ENCODE measurements around the gene ZNF99.
"Not testable (repeated sequence)": the region's sequence is repeated elsewhere in the genome, so short reads cannot be mapped to it uniquely, and the experiment has no call there.

Gene ZNF99

GRCh38 chr19:22783651-22784410 is at the start of gene ZNF99:
Gene ZNF99 (minus strand): TSS chr19:22784151. CDS start chr19:22784016, 135 bp downstream.
- DNase-seq (ENCODE audit: extremely low read depth in 1 of 2, low read depth in 1 of 2), result no peak

DNA sequence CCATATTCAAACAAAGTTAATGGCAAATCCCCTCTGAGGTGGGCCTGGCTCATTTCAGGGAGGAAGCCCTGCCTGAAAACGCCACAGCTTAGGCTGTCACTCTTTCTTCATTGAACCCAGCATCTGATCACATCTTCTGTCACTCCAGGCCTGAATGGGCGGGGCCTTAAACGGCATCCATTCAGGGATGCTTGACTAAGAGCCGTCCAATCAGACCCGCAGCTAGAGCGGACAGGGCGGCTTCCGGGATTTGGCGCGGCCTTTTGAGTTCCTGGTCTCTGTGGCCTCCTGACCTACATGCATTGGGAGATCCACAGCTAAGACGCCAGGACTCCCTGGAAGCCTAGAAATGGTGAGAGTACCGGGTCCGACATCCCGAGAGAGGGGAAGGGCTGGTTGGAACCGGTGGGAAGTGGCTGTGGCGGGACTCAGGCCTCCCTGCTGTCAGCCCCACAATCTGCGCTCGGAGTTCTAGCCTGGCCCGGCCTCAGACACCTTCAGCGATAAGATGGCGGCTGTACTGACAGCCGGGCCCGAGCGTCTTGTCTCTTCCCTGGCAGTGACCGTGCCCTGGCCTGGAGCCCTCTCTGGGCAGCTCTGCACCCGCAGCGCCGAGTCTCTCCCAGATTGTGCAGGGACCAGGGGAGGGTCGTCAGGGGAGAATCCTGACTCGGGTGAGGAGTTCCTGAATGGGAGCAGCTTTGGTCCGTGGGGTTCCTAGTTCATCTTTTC is 48.2 kb upstream of the ZNF99 start, which contains the start of gene ZNF723:
TSS of gene ZNF723 (plus strand) at position 261 of the 732 bp plus-strand sequence. CDS start at position 350, 89 bp downstream.
- DNase-seq (ENCODE audit: extremely low read depth in 1 of 2, low read depth in 1 of 2), result no peak

DNA sequence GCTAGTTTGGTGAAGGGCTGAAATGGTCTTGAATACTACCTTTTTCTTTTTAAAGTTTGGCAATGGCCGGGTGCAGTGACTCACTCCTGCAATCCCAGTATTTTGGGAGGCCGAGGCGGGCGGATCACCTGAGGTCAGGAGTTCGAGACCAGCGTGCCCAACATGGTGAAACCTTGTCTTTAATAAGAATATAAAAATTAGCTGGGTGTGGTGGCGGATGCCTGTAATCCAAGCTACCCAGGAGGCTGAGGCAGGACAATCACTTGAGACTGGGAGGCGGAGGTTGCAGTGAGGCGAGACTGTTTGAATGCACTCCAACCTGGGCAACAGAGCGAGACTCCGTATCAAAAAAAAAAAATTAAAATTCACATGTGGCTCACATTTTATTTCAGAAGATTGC is 47.3 kb upstream of the ZNF99 start:
- DNase-seq (ENCODE audit: extremely low read depth in 1 of 2, low read depth in 1 of 2), result no peak

- no peak for DNase-seq (ENCODE audit: extremely low read depth in 1 of 2, low read depth in 1 of 2)
These were observed 30.2 kb upstream of the ZNF99 start for GRCh38 chr19:22814124-22814523.

DNA sequence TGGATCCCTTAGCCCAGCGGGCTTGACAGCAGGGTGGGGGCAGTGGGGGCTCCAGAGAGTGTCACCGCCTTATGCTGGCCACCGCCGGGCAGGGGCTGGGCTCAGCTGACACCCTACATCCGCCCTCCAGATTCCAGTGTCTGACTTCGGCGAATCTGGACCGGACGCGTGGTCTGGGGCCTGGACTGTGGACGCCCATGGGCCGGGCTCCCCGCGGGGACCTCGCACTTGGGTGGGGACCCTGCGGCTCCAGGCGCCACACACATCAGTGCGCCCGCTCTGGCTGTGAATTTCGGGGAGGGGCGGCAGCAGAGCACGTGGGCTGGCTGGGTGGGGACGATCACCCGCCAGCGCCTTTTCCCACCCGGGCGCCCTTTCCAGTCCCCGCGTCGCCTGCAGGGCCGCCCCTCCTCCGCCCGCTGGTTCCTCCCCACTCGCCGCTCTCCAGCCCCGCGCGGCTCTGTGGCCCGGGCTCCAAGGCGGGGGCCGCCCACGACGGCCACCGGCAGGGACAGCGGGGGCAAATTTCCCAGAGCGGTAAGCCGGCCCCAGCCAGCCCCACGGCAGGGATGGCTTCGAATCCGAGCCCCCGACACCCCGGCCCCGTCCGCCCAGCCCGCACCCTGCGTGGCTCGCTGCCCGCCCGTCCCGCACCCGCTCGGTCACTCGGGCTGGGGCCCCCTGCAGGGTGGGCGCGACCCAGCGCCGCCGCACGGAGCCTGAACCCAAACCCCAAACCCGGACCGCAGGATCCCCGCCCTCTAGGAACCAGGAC is 23.3 kb upstream of the ZNF99 start:
- DNase-seq (ENCODE audit: extremely low read depth in 1 of 2, low read depth in 1 of 2), result no peak

GRCh38 chr19:22806418-22806817 is 22.5 kb upstream of the ZNF99 start:
- no peak for DNase-seq (ENCODE audit: extremely low read depth in 1 of 2, low read depth in 1 of 2)

DNA sequence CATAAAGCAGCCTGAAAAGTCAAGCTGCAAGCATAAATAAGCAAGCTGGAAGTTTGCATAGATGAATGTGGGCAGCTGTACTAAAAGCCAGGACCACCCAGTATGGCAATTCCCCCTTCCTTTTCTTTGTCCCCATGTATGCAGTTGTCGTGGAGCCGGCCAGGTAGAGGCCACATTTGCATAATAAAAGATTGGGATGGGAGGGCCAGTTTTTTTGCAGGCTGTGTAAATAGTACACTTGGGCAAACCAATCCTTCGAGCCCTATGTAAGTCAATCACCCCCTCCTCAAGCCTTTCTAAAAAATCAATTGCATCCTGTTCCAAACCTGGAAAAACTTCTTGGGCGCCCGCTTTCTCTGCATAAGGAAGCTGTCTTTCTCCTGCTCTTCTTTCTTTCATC is 13.1 kb upstream of the ZNF99 start:
- no peak for DNase-seq (ENCODE audit: extremely low read depth in 1 of 2, low read depth in 1 of 2)

DNA sequence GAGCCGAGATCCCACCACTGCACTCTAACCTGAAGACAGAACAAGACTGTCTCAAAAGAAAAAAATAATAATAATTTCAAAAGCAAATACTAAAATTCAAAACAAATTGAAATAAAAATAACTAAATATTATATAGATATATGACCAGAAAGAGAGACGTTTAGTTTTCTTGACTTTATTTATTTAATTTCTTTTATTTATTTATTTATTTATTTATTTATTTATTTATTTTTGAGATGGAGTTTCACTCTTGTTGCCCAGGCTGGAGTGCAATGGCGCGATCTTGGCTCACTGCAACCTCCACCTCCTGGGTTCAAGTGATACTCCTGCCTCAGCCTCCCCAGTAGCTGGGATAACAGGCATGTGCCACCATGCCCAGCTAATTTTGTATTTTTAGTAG is 8.9 kb upstream of the ZNF99 start:
- DNase-seq (ENCODE audit: extremely low read depth in 1 of 2, low read depth in 1 of 2), result not testable (repeated sequence)

GRCh38 chr19:22735911-22736645 is 47.9 kb downstream of the ZNF99 start:
- no peak for DNase-seq (ENCODE audit: extremely low read depth in 1 of 2, low read depth in 1 of 2)

DNA sequence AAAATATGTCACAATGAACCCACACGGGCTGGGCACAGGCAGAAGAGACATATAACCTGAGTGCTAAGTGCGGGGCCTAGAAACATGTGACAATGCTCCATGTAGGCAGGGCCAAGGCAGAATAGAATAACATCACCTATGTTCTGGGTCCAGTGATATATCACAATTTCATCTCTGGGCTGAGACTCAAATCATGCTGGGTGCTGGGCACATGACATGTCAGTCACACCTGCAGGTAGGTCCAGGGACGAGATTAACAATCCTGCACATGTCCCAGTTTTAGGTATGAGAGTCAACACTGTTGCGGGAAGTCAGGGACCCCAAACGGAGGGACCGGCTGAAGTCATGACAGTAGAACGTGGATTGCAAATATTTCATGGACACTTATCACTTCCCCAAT is 50.3 kb downstream of the ZNF99 start:
- DNase-seq (ENCODE audit: extremely low read depth in 1 of 2, low read depth in 1 of 2), result no peak

DNA sequence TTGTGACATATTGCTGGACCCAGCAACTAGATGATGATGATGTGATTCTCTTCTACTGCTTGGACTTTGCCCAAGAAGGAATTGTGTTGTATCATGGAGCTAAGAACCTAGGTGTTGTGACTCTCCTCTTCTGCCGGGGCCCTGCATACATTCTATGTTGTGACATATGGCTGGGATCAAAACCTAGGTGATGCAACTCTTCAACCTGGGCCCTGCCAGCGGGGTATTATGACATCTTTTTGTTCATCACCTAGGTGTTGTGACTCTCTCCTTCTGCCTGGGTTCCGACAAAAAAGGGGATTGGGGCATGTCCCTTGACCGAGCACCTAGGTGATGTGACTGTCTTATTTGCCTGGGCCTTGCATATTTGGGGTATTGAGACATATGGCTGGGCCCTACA is 55.7 kb downstream of the ZNF99 start:
- DNase-seq (ENCODE audit: extremely low read depth in 1 of 2, low read depth in 1 of 2), result not testable (repeated sequence)

DNA sequence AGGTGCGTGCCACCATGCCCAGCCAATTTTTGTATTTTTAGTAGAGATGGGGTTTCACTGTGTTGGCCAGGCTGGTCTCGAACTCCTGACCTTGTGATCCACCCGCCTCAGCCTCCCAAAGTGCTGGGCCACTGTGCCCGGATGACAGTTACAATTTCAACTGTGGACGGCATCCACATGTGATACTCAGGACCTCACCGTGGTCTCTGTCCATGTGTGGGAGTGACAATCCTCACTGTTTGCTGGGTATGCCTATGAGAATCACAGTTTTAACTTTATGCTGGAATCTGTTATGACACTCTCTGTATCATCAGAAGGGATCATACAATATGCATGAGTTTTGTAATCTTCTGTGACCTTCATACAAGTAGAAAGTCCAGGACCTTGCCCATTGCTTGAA is 62.4 kb downstream of the ZNF99 start:
- not testable (repeated sequence) for DNase-seq (ENCODE audit: extremely low read depth in 1 of 2, low read depth in 1 of 2)

GRCh38 chr19:22708983-22709382 is 75.0 kb downstream of the ZNF99 start:
- DNase-seq (ENCODE audit: extremely low read depth in 1 of 2, low read depth in 1 of 2), result no peak

DNA sequence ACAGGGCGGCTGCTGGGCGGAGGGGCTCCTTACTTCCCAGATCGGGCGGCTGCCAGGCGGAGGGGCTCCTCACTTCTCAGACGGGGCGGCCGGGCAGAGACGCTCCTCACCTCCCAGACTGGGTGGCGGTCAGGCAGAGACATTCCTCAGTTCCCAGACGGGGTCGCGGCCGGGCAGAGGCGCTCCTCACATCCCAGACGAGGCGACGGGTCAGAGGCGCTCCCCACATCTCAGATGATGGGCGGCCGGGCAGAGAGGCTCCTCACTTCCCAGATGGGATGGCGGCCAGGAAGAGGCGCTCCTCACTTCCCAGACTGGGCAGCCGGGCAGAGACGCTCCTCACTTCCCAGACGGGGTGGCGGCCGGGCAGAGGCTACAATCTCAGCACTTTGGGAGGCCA is 80.9 kb downstream of the ZNF99 start:
- DNase-seq (ENCODE audit: extremely low read depth in 1 of 2, low read depth in 1 of 2), result not testable (repeated sequence)

GRCh38 chr19:22702661-22703060 is 81.3 kb downstream of the ZNF99 start:
- not testable (repeated sequence) for DNase-seq (ENCODE audit: extremely low read depth in 1 of 2, low read depth in 1 of 2)

All from stimulated activated CD8-positive, alpha-beta memory T cell treated with anti-CD3 and anti-CD28 coated beads, Interleukin-7, amount 100 ng/mL, for 48 hours (primary cell).